SK-N-SH (cell line): Measurements from ENCODE around the gene SPAST. TPM values are rescaled to one million over a fixed set of nuclear protein-coding genes. Genes with fewer than 3 reads are reported as not detected.

Source experiments
- CTCF ChIA-PET: fragments of 300-600, 350-600 bp; formaldehyde crosslinking; extraction: SDS; loops from one replicate; lab custom pipeline; 2021; lab: Yijun Ruan, JAX
- POLR2A ChIA-PET: fragments of 350-600 bp; sonication (Branson Sonifier 250); formaldehyde crosslinking; extraction: SDS; loops from one replicate; lab custom pipeline; 2020; ENCODE audit warnings: antibody characterized with exemption, inconsistent platforms; lab: Yijun Ruan, JAX
- DNase-seq: peaks from one replicate; pipeline ENCODE4 v3.0.0; 2012
- H2AFZ ChIP-seq: fragments of 200-600 bp; sonication (generic); 2 replicates; pipeline ENCODE4 v1.8.1; 2016; ENCODE audit warnings: antibody characterized with exemption, mild to moderate bottlenecking, low read depth
- H3F3A ChIP-seq: fragments of 200-600 bp; sonication (generic); replicated peaks from 2 replicates; pipeline ENCODE3; 2016; ENCODE audit warnings: antibody characterized with exemption, mild to moderate bottlenecking; ENCODE audit not compliant: insufficient read depth
- H3K27ac ChIP-seq, 2 experiments: fragments of 200-500 bp in 1 of 2; fragments of 200-600 bp in 1 of 2; sonication (Bioruptor generic) in 1 of 2; sonication (generic), shearing (Covaris generic) in 1 of 2; 2 replicates each; pipeline versions ENCODE4 v1.5.1 to v1.6.1; 2014 to 2016; ENCODE audit warnings: low read depth in 2 of 2, inconsistent platforms in 1 of 2, low read length in 1 of 2, mild to moderate bottlenecking in 1 of 2, mixed read lengths in 1 of 2
- H3K27me3 ChIP-seq: fragments of 200-600 bp; sonication (generic), shearing (Covaris generic); 2 replicates; pipeline ENCODE4 v1.6.1; 2016; ENCODE audit warnings: mixed run types; ENCODE audit not compliant: insufficient read depth
- H3K36me3 ChIP-seq, 2 experiments: fragments of 200-500 bp in 1 of 2; fragments of 200-600 bp in 1 of 2; sonication (Bioruptor generic) in 1 of 2; sonication (generic) in 1 of 2; replicated peaks in 1 of 2; 2 replicates each; pipeline versions ENCODE3 to v1.5.1; 2014 to 2016; ENCODE audit warnings: low read length in 1 of 2, mild to moderate bottlenecking in 1 of 2; ENCODE audit not compliant: insufficient read depth in 2 of 2, control insufficient read depth in 1 of 2
- H3K4me1 ChIP-seq, 2 experiments: fragments of 200-500 bp in 1 of 2; fragments of 200-600 bp in 1 of 2; sonication (Bioruptor generic) in 1 of 2; sonication (generic), shearing (Covaris generic) in 1 of 2; 2 replicates each; pipeline versions ENCODE4 v1.5.1 to v1.6.1; 2014 to 2016; ENCODE audit warnings: low read depth in 1 of 2, low read length in 1 of 2, mixed run types in 1 of 2; ENCODE audit not compliant: insufficient read depth in 2 of 2, control insufficient read depth in 1 of 2
- H3K4me2 ChIP-seq: fragments of 200-600 bp; sonication (generic), shearing (Covaris generic); 2 replicates; pipeline ENCODE4 v1.6.1; 2017; ENCODE audit warnings: mixed run types
- H3K4me3 ChIP-seq, 2 experiments: fragments of 200-500 bp in 1 of 2; fragments of 200-600 bp in 1 of 2; sonication (Bioruptor generic) in 1 of 2; sonication (generic), shearing (Covaris generic) in 1 of 2; 2 replicates each; pipeline versions ENCODE4 v1.5.1 to v1.8.1; 2014 to 2016; ENCODE audit warnings: low read depth in 2 of 2, inconsistent platforms in 1 of 2, low read length in 1 of 2, mild to moderate bottlenecking in 1 of 2, mixed read lengths in 1 of 2, moderate library complexity in 1 of 2
- H3K79me2 ChIP-seq: fragments of 200-600 bp; sonication (generic); 2 replicates; pipeline ENCODE4 v1.8.1; 2017; ENCODE audit warnings: mild to moderate bottlenecking; ENCODE audit not compliant: insufficient read depth
- H3K9ac ChIP-seq: fragments of 200-600 bp; sonication (generic); 2 replicates; pipeline ENCODE4 v1.6.1; 2017; ENCODE audit warnings: mixed run types
- H3K9me2 ChIP-seq: fragments of 200-600 bp; sonication (generic); 2 replicates; pipeline ENCODE4 v1.6.1; 2017; ENCODE audit warnings: mixed run types
- H3K9me3 ChIP-seq: fragments of 200-600 bp; sonication (generic); 2 replicates; pipeline ENCODE4 v1.6.1; 2017; ENCODE audit warnings: mixed run types, mild to moderate bottlenecking, moderate library complexity
- H4K20me1 ChIP-seq: fragments of 200-600 bp; sonication (generic); 2 replicates; pipeline ENCODE4 v1.6.1; 2017; ENCODE audit warnings: mild to moderate bottlenecking, mixed run types; ENCODE audit not compliant: insufficient read depth
- CHD2 ChIP-seq: fragments of 150-350 bp; IDR thresholded peaks from 2 replicates; pipeline ENCODE4 v1.6.1; 2018; ENCODE audit warnings: low read length; ENCODE audit not compliant: partially characterized antibody
- ELF1 ChIP-seq: IDR thresholded peaks from 2 replicates; pipeline ENCODE4 v1.4.0; 2012
- EP300 ChIP-seq, 2 experiments: IDR thresholded peaks; 2 replicates each; pipeline versions ENCODE4 v1.4.0 to v1.6.1; 2012; ENCODE audit warnings: borderline replicate concordance in 1 of 2, low read depth in 1 of 2, low read length in 1 of 2
- EZH2phosphoT487 ChIP-seq: fragments of 200-600 bp; sonication (generic); IDR thresholded peaks from 2 replicates; pipeline ENCODE4 v1.6.1; 2017; ENCODE audit warnings: low read depth, mixed run types, mild to moderate bottlenecking, antibody characterized with exemption, moderate library complexity, borderline replicate concordance
- FOSL2 ChIP-seq: IDR thresholded peaks from 2 replicates; pipeline ENCODE4 v1.4.0; 2012; ENCODE audit warnings: low read depth, mild to moderate bottlenecking, moderate library complexity, borderline replicate concordance
- JUND ChIP-seq: IDR thresholded peaks from 2 replicates; pipeline ENCODE4 v1.4.0; 2012
- NFIC ChIP-seq: IDR thresholded peaks from 2 replicates; pipeline ENCODE4 v1.4.0; 2012; ENCODE audit warnings: borderline replicate concordance
- POLR2AphosphoS5 ChIP-seq: IDR thresholded peaks from 2 replicates; pipeline ENCODE4 v1.6.1; 2012; ENCODE audit warnings: low read depth, low read length
- RAD21 ChIP-seq: IDR thresholded peaks from 2 replicates; pipeline ENCODE4 v1.6.1; 2012; ENCODE audit warnings: mild to moderate bottlenecking, low read length
- RFX5 ChIP-seq: IDR thresholded peaks from 2 replicates; pipeline ENCODE4 v1.6.1; 2012; ENCODE audit warnings: mild to moderate bottlenecking, improper control_type of control experiment, low read length
- RXRA ChIP-seq: IDR thresholded peaks from 2 replicates; pipeline ENCODE4 v1.4.0; 2012; ENCODE audit warnings: low read depth, mild to moderate bottlenecking, borderline replicate concordance
- SIN3A ChIP-seq: IDR thresholded peaks from 2 replicates; pipeline ENCODE4 v1.6.1; 2012; ENCODE audit warnings: low read depth, mild to moderate bottlenecking, low read length, moderate library complexity, borderline replicate concordance
- TCF12 ChIP-seq: IDR thresholded peaks from 2 replicates; pipeline ENCODE4 v1.4.0; 2012
- TEAD4 ChIP-seq: IDR thresholded peaks from 2 replicates; pipeline ENCODE4 v1.4.0; 2012; ENCODE audit warnings: mild to moderate bottlenecking, borderline replicate concordance; ENCODE audit not compliant: insufficient read depth
- USF1 ChIP-seq: IDR thresholded peaks from 2 replicates; pipeline ENCODE4 v1.4.0; 2012; ENCODE audit warnings: low read depth, borderline replicate concordance
- YY1 ChIP-seq: IDR thresholded peaks from 2 replicates; pipeline ENCODE4 v1.4.0; 2012; ENCODE audit warnings: low read depth, mild to moderate bottlenecking
- WGBS: methylation state at CpG from one replicate; pipeline ENCODE4 v1.1.6; 2017; ENCODE audit warnings: low lambda C conversion rate; 5-methylcytosine and 5-hydroxymethylcytosine counted together
- polyA plus RNA-seq, 3 experiments: library from polyadenylated mRNA; depleted of rRNA; stranded (reverse); fragments of >200 nt; gene quantifications; 2 replicates each; pipeline ENCODE4 v1.2.3, GENCODE V29; 2012

SPAST gene
- polyA plus RNA-seq, 1 of the 3 experiments (the other 2 are of a cell fraction) = 6.1 TPM

GRCh38 chr2:32108111-32108510 is 44.8 kb downstream of the SPAST start:
- Histone ChIP-seq H3K36me3 (peaks cover 8 to 30% of the 10 kb centered on the region in 2 experiments), H2AFZ (no peak overlapping the region), H3K9me3 (no peaks in the 10 kb centered on the region), H3K4me3 (no peak overlapping the region), H4K20me1 (no peaks in the 10 kb centered on the region), H3K4me1 (no peaks in the 10 kb centered on the region), H3K27me3 (no peaks in the 10 kb centered on the region), H3K9me2 (no peaks in the 10 kb centered on the region), H3K4me2 (no peak overlapping the region), H3F3A (no peaks in the 10 kb centered on the region), H3K9ac (no peak overlapping the region), H3K27ac (no peak overlapping the region), H3K79me2 (no peaks in the 10 kb centered on the region; the same call in 1 of the 2 replicates)
- CTCF ChIA-PET = interaction anchor here (1.2 kb wide), 1 partner anchor 28 kb away, joined by 3 read pairs; no protein-coding TSS in a partner anchor
- WGBS = 95% methylated on average over 2 of the region's 2 CpGs
- no peak for TF ChIP-seq JUND
- TF ChIP-seq RAD21 = no peak
- TF ChIP-seq ELF1 = no peak
- no peak for TF ChIP-seq FOSL2
- no peak for TF ChIP-seq NFIC
- TF ChIP-seq RFX5 = no peak
- no peak for TF ChIP-seq YY1
- TF ChIP-seq EP300 (IDR thresholded peaks at IDR 0.05; ENCODE audit: borderline replicate concordance in 1 of 2, low read depth in 1 of 2, low read length in 1 of 2) = no peak
- no peak for TF ChIP-seq CHD2
- TF ChIP-seq TEAD4 = no peak
- POLR2A ChIA-PET = no interaction called here
- no peak for DNase-seq

- Histone ChIP-seq H3K27ac (no peak overlapping the region), H3K27me3 (no peaks in the 10 kb centered on the region), H3K4me1 (no peaks in the 10 kb centered on the region), H4K20me1 (no peaks in the 10 kb centered on the region), H2AFZ (no peak overlapping the region), H3K79me2 (no peaks in the 10 kb centered on the region), H3K9me2 (no peaks in the 10 kb centered on the region), H3K4me2 (no peak overlapping the region), H3K36me3 (peaks cover 31 to 38% of the 10 kb centered on the region in 2 experiments), H3K9me3 (no peaks in the 10 kb centered on the region), H3K4me3 (no peak overlapping the region), H3K9ac (no peak overlapping the region), H3F3A (no peaks in the 10 kb centered on the region)
- no peak for DNase-seq
- CTCF ChIA-PET = interaction anchor here (0.7 to 1.9 kb wide), 2 partner anchors 15 to 54 kb away, joined by 3 to 8 read pairs; no protein-coding TSS in a partner anchor
- 89% methylated on average over 3 of the region's 3 CpGs for WGBS
- POLR2A ChIA-PET = no interaction called here
- no peak for TF ChIP-seq CHD2
- no peak for TF ChIP-seq JUND
- TF ChIP-seq NFIC = no peak
- TF ChIP-seq SIN3A = no peak
- TF ChIP-seq TCF12 = no peak
- TF ChIP-seq EP300 (IDR thresholded peaks at IDR 0.05; ENCODE audit: borderline replicate concordance in 1 of 2, low read depth in 1 of 2, low read length in 1 of 2) = no peak
- TF ChIP-seq EZH2phosphoT487 = no peak
- no peak for TF ChIP-seq POLR2AphosphoS5
- no peak for TF ChIP-seq RXRA
- TF ChIP-seq USF1 = no peak
Measured at GRCh38 chr2:32118055-32118454, 54.7 kb downstream of the SPAST start.
